NCI-H2196 treated with DMSO at 0.1 percent for 48 hours (cell line): Measurements from ENCODE around the gene PTPRM.
A peak's percentile ranks its signal among the peaks of the same experiment; 100 is the strongest.
"Not testable (repeated sequence)": the region's sequence is repeated elsewhere in the genome, so short reads cannot be mapped to it uniquely, and the experiment has no call there.

ENCODE experiments used
- DNase-seq: peaks from one replicate; lab custom pipeline; 2025; ENCODE audit not compliant: unreplicated experiment; lab: John Stamatoyannopoulos, UW

Gene PTPRM

DNA sequence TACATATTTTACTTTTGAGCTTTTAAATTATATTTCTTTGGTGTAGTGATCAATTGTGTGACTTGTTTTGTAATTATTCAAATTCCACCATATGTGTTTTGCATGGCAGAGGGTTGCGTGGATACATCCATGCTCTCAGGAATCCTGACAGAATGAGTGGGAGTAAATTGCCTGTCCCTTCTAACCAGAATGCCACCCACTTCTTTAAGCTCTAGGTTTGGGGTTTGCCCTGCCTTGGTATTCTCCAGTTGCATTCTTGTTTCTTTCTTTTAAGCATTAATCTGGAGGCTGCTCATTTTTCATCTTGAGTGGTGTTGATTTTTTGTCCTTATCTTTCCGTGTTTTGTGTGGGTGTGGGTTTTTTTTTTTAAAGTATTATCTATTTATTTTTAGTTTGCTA is 360.0 kb downstream of the PTPRM start:
- no peak for DNase-seq

DNA sequence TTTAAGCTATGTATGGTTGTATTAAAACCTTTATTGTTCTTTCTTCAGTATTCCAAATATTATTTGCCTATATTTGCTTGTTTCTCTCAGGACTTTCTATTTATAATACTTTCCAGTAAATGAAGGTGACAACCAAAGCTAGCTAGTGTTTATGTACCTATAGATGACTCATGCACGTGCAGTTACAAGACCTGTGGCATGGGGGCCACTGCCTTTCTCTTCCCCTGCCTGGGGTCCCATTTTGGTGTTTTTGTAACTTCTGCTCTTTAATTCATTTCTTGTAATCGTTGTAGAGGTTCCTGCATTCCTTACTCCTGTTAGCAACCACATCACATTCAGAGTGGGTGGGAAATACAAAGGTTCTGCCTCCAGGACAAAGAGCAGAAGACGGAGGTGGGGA is 364.6 kb downstream of the PTPRM start:
- no peak for DNase-seq

DNA sequence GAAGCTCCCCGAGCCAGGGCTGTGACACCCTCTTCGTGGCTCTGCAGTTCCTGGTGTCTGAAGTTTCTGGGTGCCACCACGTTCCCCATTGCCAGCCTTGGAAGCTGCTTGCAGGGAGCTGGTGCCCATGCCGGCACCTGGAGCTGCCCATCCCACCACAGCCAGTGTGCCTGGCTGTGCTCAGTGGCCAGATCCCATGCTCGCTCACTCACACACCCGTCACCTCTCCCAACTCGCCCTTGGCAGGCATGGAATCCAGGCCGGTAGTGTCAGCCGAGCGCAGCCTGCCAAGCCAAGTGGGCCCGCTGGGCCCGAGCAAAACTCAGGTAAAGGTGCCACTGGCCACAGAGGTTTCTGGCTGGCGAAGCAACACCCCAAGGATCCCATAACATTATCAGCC is 370.2 kb downstream of the PTPRM start:
- DNase-seq: no peak

DNA sequence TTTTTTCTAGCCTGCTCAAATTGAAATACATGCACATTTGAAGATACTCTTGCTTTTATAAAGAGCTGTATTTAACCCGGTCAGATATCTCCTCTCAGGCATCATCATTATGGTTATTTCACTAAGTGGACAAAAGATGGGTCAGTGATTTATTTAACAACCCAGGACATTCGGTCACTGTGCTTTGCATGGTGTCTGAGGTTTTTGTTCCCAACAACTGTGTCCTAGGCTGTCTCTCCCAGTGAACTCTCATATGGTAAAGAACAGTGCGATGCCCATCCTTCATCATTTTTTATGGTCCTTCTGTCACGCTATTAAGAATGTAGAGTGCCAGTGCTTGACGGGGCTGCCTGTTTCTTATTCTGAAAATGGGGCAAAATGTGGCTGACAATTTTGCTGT is 372.4 kb downstream of the PTPRM start:
- no peak for DNase-seq

DNA sequence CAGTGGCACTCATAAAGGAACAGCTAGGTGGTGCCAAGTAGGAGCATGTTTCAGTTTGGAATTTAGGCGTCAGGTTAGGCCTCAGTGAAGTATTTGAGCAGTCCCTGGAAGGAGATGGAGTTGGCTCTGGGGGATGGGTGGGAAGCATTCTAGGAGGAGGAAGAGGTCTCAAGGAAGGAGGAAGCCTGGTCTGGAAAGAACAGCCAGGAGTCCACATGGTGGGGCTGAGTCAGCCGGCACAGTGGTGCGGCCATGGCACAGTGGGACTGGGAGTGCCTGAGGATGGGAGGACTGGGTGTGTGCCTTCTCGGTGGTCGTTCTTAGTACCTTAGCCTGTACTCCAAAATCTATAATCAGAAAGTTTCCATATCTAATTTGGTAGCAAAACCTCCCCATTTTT is 373.3 kb downstream of the PTPRM start:
- DNase-seq: no peak

DNA sequence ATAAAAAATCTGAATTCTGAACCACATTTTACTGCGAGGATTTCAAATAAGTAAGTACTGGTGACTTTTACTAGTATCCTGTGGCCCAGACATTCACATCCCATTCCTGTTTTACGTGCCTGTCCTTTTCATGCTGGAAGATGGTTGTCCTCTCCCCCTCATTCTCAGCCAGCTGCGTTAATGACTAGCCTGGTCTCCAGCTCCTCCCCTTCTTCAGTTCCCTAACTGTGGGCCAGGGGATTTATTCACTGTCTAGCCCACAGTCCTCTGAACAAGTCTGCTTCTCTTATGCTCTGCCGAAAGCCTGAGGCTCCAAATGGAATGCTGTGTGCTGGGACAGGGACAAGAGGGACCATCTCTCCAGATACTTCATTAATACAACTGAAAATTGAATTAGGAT is 373.9 kb downstream of the PTPRM start:
- peak; percentile 50 for DNase-seq

DNA sequence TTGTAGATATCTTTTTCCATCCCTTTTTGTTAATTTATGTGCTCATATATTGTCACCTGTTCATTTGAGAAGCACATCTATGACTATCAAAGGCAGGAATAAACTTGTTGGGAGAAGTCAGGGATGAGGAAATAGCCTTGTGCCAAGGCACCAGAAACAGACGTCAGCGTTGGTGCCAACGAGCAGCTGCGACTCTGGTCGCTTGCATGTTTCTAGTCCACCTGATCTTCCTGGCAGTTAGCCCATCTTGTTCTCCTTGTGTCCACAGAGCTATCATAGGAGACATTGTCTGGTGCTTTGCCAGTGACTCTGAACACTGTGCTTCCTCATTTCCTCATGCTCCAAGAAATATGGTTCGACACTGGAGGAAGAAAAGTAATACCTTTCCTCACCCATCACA is 374.4 kb downstream of the PTPRM start:
- DNase-seq: peak; percentile 100

DNA sequence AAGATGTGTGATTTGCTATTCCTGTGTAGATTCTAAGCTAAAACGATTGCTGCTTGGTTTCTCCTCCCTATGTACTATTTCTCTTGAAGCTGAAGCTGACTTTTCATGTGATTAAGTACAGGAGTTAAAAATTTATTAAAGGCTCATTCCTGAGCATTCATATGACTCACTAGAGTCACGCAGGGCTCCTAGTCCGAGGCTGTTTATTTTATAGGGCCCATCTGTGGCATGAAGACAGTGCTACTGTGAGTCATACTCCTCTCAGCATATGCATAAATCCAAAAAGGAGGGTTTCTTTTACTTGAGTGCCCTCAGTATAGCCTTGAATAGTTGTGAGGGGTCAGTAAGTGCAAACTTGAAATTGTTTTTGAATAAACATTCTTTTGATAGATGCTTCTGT is 378.8 kb downstream of the PTPRM start:
- DNase-seq: no peak

DNA sequence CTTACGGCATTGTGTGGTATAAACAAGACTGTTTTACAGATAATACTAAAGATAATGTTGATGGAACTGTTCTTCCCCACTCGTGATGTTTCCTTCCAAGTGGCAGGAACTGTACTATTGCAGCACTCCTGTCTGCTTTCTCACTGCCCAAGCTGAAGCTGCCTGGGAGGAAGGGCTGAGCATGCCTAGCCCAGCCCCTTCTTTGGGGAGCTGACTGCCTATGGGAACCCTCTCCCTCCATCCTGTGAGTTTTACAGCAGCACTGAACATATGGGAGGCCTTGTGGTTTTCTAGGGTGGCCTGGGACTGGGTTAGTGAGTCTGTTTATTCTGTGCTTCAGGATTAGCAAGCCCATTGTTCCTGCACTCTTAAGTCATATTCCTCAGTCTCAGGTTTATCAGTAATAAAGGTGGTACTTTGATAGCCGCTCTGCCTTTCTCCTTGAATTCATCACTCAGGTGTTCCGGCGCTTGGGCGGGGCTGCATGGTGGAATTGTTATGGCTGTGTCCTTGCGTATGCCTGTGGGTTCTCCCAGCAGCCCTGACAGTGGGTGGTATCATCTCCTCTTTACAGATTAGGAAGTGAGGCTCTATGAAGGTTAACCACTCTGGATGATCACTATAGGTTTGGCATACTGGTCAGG is 379.7 kb downstream of the PTPRM start:
- peak; percentile 50 for DNase-seq

DNA sequence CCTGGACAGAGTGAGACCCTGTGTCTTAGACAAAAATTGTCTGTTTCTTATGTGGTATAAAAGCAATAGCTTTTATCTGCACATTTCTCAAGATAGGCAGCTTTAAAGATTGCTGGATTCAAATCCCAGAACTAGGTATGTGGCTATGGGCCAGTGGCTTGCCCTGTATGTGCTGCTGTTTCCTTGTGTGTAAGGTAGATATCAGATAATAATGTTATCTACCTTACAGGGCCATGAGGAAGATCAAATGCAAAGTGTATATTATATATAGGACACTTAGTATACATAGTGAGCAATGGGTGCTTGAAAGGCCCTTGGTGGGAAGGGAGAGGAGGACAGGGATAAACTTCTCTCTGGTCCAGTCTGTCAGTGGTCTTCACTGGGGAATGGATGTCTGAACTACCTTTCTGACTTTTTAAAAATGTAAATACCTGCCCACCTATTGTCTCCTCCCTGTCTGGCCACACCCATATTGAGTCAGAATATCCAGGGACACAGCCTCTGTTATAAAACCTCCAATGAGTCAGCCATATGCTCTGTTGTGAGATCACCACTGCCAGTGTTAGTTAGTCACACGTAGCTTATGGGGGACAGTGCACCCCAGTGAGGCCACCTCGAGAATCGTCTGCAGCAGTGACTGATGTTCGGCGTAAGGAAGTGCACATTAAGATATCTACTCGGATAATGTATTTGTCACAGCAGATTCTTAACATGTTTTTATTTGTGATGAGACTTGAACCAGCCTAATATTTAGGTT is 383.4 kb downstream of the PTPRM start:
- DNase-seq: no peak

DNA sequence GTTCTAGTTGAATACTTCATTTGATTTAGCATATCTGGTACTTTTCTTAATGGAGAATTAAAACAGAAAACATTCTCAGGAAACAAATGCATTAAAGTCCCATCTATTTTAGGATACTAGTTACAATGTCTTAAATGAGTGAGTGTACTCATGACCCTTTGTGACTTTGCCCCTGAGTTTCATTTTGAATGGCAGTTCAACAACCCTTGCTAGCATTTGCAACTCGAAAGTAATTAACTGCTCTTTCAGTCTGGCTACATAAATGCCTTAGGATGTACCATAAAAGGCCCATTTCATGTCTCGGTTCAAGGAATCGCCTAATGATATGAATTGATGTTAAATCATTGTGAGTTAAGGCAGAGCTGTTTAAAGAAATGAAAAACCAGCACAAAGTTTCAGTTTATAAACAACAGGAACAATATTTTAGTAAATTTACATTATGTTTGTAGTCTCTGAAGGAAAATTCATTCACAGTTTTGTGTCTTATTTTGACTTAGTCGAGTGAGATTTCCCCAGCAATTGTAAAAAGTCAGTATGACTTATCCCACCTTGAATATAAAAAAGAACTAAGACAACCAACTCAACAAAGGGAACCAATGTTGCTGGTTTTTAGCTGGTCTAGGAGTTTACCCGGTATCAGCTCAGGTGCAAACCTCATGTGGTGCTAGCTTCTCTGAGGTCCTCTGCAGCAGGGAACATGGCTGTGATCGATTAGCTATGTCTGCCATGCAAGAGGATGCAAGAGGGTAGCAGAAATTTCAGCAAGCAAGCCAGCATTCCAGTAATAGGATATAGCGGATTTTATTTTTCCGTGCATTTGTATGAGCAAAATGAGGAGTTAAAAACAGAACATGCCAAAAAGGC is 386.2 kb downstream of the PTPRM start:
- no peak for DNase-seq

DNA sequence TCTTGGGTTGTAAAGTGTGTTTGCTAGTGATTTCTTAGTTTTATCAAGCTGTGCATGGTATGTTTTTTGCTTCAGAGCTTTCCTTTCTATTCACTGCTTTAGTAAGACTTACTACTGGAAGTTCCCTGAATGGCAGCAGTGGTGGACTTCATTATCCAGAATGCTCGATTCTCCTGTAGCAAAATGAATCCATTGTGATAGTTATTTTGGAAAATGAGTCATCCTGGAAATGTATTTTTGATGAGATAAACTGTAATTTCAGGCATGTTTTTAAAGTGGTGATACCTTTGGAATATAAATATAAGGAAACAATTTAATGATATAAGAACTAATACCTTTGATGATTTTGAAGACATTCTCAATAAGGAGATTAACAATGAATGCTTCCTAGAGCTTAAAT is 387.1 kb downstream of the PTPRM start:
- DNase-seq: no peak

DNA sequence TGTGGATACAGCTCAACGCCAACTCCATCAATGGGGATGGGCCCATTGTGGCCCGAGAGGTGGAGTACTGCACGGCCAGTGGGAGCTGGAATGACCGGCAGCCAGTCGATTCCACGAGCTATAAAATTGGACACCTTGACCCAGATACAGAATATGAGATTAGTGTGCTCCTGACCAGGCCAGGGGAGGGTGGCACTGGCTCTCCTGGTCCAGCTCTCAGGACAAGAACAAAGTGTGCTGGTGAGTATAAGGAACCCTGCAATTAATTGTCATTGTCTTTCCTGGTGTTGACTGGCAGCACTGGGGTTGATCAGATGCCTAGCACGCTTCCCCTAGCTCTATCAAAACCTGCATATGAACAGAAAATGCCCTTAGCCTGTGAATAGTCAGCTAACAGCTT is 388.1 kb downstream of the PTPRM start:
- no peak for DNase-seq

DNA sequence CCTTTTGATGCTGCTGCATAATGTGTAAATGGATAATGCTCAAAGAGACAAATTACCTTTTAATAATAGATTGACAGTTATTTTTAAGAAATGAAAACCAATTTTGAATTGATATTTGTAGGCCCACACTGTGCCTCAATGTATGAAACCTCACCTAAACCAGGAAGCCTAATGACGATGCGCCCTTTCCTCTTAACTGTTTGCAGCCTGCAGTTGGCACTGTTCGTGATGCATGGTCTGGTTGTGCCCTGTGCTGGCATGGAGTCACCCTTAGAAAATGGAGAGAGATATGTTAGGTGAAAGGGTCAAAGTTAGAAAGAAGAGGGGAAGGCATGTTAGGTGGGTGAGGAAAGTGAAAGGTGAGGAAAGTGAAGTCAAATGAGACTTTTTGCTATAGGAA is 390.2 kb downstream of the PTPRM start:
- DNase-seq: no peak

DNA sequence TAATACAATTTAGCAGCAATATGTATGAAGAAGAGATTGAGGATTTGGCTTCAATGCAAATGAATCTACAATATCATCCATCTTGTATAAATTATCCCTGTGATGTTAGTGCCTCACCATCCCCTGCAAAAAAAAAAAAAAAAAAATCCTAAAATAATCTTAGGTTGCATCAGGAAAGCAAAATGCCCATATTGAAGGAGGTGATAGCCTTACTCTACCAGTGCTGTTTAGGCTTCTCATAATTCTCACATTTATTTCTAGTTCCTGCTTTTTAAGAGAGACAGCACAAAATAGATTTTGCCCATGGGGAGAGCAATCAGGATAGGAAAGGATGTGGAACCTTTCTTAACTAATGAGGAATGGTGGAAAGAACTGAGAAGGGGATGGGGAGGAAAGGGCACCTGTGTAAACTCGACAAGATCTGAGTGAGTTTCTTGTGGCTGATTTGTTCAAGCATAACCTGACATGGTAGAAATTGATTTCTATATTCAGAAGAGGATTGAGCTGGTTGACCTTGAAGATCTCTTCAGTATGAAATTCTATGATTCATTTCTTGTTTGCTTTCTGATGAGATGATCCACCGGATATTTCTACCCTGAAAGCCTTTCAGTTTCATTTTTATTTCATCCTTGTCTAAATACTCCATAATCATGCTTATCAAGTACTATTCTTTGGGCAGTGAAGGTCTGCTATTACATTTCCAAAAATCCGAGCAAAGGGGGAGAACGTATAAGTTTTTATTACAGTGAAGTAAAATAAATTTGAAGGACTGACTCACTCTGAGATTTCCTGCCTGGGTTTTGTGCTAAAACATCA is 391.2 kb downstream of the PTPRM start:
- DNase-seq: peak; percentile 33

DNA sequence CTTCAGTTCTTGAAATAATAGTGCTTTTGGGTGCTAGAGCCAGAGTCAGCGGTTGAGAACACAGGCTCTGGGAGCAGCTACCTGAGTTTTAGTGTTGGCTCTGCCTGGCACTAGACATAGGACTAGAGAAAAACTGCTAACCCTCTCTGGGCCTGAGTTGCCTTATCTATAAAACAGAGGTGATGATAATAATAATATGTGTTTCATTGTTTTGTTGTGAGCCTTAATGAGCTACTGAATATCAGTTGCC is 391.7 kb downstream of the PTPRM start:
- no peak for DNase-seq

DNA sequence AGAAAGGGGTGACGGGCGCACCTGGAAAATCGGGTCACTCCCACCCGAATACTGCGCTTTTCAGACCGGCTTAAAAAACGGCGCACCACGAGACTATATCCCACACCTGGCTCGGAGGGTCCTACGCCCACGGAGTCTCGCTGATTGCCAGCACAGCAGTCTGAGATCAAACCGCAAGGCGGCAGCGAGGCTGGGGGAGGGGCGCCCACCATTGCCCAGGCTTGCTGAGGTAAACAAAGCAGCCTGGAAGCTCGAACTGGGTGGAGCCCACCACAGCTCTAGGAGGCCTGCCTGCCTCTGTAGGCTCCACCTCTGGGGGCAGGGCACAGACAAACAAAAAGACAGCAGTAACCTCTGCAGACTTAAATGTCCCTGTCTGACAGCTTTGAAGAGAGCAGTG is 399.6 kb downstream of the PTPRM start:
- not testable (repeated sequence) for DNase-seq

DNA sequence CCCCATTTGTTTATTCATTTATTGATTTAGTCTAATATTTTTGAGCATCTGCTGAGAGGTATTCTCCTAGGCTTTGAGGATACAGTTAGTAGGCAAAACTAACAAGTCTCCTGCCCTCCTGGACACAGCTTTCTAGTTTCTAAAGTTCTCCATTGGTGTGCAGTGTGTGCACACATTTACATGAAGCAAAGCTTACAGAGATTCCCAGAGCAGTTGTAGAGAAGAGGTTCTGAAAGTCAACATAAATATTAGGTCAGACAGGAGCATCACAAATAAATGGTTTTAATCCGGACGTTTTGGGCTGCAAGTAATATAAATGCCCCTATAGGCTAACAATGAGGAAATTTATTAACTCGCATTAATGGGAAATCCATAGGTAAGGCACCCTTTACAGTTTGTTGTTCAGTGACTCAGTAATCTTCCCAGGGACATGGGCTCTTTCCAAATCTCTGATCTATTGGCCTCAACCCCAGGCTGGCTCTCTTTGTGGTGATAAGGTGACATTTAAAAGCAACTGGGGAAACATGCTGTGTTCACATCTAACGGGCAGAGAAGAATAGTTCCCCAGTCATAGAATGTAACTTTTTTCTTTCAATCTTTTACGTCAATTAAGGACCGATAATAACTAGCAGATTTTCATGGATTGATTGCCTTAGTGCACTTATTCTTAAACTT is 407.2 kb downstream of the PTPRM start:
- DNase-seq: no peak

DNA sequence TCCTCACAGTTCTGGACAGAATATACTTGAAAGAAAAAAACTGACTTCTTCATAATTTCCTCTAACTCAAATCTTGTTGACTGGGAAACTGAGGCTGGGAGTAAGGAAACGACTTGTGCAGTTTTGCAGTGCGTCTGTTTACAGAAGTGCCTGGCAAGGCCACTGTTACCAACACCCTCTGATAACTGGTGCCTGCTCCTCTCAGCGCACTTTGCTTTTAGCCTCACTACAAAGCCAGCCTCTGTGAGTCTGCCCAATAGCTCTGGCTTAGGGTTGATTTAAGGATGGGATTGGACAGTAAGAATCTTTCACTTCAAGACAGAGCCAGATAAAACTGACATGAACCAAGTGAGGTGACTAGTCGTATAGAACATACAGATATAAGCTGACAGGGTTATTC is 410.8 kb downstream of the PTPRM start:
- no peak for DNase-seq

DNA sequence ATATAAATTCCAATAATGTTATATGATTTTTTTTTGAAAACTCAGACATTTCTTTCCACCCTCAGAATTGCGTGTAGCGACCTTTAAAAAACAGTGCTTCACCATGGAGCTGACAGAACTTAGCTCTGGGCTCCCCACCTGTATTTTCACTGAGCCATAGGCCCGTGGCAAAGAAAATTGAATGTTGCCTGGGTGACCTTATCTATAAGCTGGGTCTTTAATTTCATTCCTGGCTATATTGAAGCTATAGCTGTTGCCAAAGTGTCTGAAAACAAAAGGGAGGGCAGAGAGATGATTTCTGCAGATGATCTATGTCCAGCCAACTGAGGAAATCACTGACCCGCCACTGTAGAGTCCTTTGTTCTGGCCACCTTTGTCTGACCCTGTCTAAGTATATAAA is 411.7 kb downstream of the PTPRM start:
- no peak for DNase-seq

DNA sequence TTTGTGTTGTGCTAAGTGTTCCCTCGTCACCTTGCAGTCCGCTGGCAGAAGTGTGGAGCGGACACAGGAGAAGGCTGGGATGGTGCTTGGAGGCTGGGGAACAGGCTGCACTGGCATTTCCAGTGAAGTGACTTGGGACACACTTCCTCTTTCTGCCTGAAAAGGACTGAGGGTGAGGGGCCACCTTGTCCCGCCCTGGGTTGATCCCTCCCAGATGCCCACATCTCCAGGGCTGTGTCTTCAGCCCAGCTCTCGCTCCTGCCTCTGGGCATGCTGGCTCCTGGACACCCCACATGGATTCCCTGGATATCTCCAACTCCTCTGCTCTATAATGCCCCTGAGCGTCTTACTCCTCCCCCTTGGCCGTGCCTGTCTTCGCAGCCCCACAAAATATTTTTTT is 412.6 kb downstream of the PTPRM start:
- DNase-seq: no peak
